Testis (tissue), 2 donors: ENCODE data around the gene NDUFB11.

Experiments
- CTCF ChIP-seq, 3 experiments: fragments of 450-650 bp in 2 of 3; fragments of 200-600 bp in 1 of 3; sonication (generic) in 1 of 3; IDR thresholded peaks; one replicate each; pipeline ENCODE4 v1.5.1; 2016 to 2019; ENCODE audit warnings: antibody characterized with exemption in 3 of 3, mild to moderate bottlenecking in 2 of 3, moderate library complexity in 1 of 3
- POLR2A ChIP-seq: fragments of 450-650 bp; IDR thresholded peaks from one replicate; pipeline ENCODE4 v1.6.1; 2017; ENCODE audit warnings: antibody characterized with exemption, mild to moderate bottlenecking, moderate library complexity

- TF ChIP-seq POLR2A, result no peak
- no peak for TF ChIP-seq CTCF (IDR thresholded peaks at IDR 0.05)
These were observed 1.1 kb upstream of the NDUFB11 start for GRCh38 chrX:47145395-47146120.
